ENCODE data around the gene PSMB8. TPM values are rescaled to one million over a fixed set of nuclear protein-coding genes. Genes with fewer than 3 reads are reported as not detected.
"Not testable (repeated sequence)": the region's sequence is repeated elsewhere in the genome, so short reads cannot be mapped to it uniquely, and the experiment has no call there.

The PSMB8 gene
- total and polyA plus RNA-seq, 4 donors = 12.4 to 30.4 (median 13.2) TPM

- H3K27me3 ChIP-seq (ENCODE audit: control insufficient read depth, insufficient read depth, low read length) = peaks cover 24% of the 10 kb centered on the region
- 100% methylated on average over 2 of the region's 3 CpGs for WGBS (ENCODE audit: insufficient coverage)
- H3K27ac ChIP-seq (ENCODE audit: low read depth, low read length); DNase-seq (ENCODE audit: low read depth in 4 of 6, low spot score in 6 of 6); H3K4me3 ChIP-seq (ENCODE audit: low read depth, low read length); H3K4me1 ChIP-seq (ENCODE audit: control insufficient read depth, insufficient read depth, low read length); H3K36me3 ChIP-seq (ENCODE audit: control insufficient read depth, insufficient read depth, low read length); H3K9me3 ChIP-seq (ENCODE audit: control insufficient read depth, insufficient read depth, low read length): not testable (repeated sequence)
These were observed 37.1 kb upstream of the PSMB8 start for GRCh38 chr6:32880962-32881361.

GRCh38 chr6:32879691-32880090 lies 35.8 kb upstream of the PSMB8 start:
- Histone ChIP-seq H3K4me1 (ENCODE audit: control insufficient read depth, insufficient read depth, low read length) (peaks cover 6% of the 10 kb centered on the region), H3K9me3 (ENCODE audit: control insufficient read depth, insufficient read depth, low read length) (no peaks in the 10 kb centered on the region), H3K27ac (ENCODE audit: low read depth, low read length) (no peak overlapping the region), H3K4me3 (ENCODE audit: low read depth, low read length) (no peak overlapping the region), H3K36me3 (ENCODE audit: control insufficient read depth, insufficient read depth, low read length) (no peaks in the 10 kb centered on the region), H3K27me3 (ENCODE audit: control insufficient read depth, insufficient read depth, low read length) (peaks cover 24% of the 10 kb centered on the region)
- 33% methylated on average over 31 of the region's 35 CpGs for WGBS (ENCODE audit: insufficient coverage)
- no peak for DNase-seq (ENCODE audit: low read depth in 4 of 6, low spot score in 6 of 6)

GRCh38 chr6:32876603-32877002 lies 32.8 kb upstream of the PSMB8 start:
- no CpG with 5 or more reads among the region's 2 CpGs for WGBS (ENCODE audit: insufficient coverage)
- no peak for DNase-seq (ENCODE audit: low read depth in 4 of 6, low spot score in 6 of 6)
- peaks cover 24% of the 10 kb centered on the region for H3K27me3 ChIP-seq (ENCODE audit: control insufficient read depth, insufficient read depth, low read length)

GRCh38 chr6:32873947-32874346 lies 30.1 kb upstream of the PSMB8 start:
- not testable (repeated sequence) for H3K4me3 ChIP-seq (ENCODE audit: low read depth, low read length); H3K4me1 ChIP-seq (ENCODE audit: control insufficient read depth, insufficient read depth, low read length); H3K9me3 ChIP-seq (ENCODE audit: control insufficient read depth, insufficient read depth, low read length); DNase-seq (ENCODE audit: low read depth in 4 of 6, low spot score in 6 of 6); H3K36me3 ChIP-seq (ENCODE audit: control insufficient read depth, insufficient read depth, low read length); H3K27ac ChIP-seq (ENCODE audit: low read depth, low read length)
- WGBS (ENCODE audit: insufficient coverage) = no CpG with 5 or more reads among the region's 1 CpG
- peaks cover 21% of the 10 kb centered on the region for H3K27me3 ChIP-seq (ENCODE audit: control insufficient read depth, insufficient read depth, low read length)

More at GRCh38 chr6:32876603-32877002, 32.8 kb upstream of the PSMB8 start:
- Histone ChIP-seq H3K27ac (ENCODE audit: low read depth, low read length) (no peak overlapping the region), H3K36me3 (ENCODE audit: control insufficient read depth, insufficient read depth, low read length) (no peaks in the 10 kb centered on the region), H3K4me1 (ENCODE audit: control insufficient read depth, insufficient read depth, low read length) (peaks cover 6% of the 10 kb centered on the region), H3K4me3 (ENCODE audit: low read depth, low read length) (no peak overlapping the region), H3K9me3 (ENCODE audit: control insufficient read depth, insufficient read depth, low read length) (no peaks in the 10 kb centered on the region)

GRCh38 chr6:32868257-32868788 lies 24.5 kb upstream of the PSMB8 start:
- DNase-seq (ENCODE audit: low read depth in 4 of 6, low spot score in 6 of 6) = peak in 5 of 6 donors; percentile 77 to 94 (median 79)
- no peaks in the 10 kb centered on the region for H3K36me3 ChIP-seq (ENCODE audit: control insufficient read depth, insufficient read depth, low read length)
- no peak overlapping the region for H3K27ac ChIP-seq (ENCODE audit: low read depth, low read length)
- no peaks in the 10 kb centered on the region for H3K9me3 ChIP-seq (ENCODE audit: control insufficient read depth, insufficient read depth, low read length)
- 0% methylated on average over 1 of the region's 5 CpGs for WGBS (ENCODE audit: insufficient coverage)
- H3K4me3 ChIP-seq (ENCODE audit: low read depth, low read length) = no peak overlapping the region
- H3K27me3 ChIP-seq (ENCODE audit: control insufficient read depth, insufficient read depth, low read length) = peaks cover 37% of the 10 kb centered on the region
- H3K4me1 ChIP-seq (ENCODE audit: control insufficient read depth, insufficient read depth, low read length) = no peaks in the 10 kb centered on the region

- no peak for DNase-seq (ENCODE audit: low read depth in 4 of 6, low spot score in 6 of 6)
- 44% methylated on average over 3 of the region's 8 CpGs for WGBS (ENCODE audit: insufficient coverage)
- no peaks in the 10 kb centered on the region for H3K9me3 ChIP-seq (ENCODE audit: control insufficient read depth, insufficient read depth, low read length)
- peaks cover 37% of the 10 kb centered on the region for H3K27me3 ChIP-seq (ENCODE audit: control insufficient read depth, insufficient read depth, low read length)
- no peaks in the 10 kb centered on the region for H3K36me3 ChIP-seq (ENCODE audit: control insufficient read depth, insufficient read depth, low read length)
- H3K4me3 ChIP-seq (ENCODE audit: low read depth, low read length) = no peak overlapping the region
- H3K27ac ChIP-seq (ENCODE audit: low read depth, low read length) = no peak overlapping the region
- no peaks in the 10 kb centered on the region for H3K4me1 ChIP-seq (ENCODE audit: control insufficient read depth, insufficient read depth, low read length)
These were observed 23.9 kb upstream of the PSMB8 start for GRCh38 chr6:32867554-32868256.

- Histone ChIP-seq H3K36me3 (ENCODE audit: control insufficient read depth, insufficient read depth, low read length) (no peaks in the 10 kb centered on the region), H3K4me1 (ENCODE audit: control insufficient read depth, insufficient read depth, low read length) (no peaks in the 10 kb centered on the region), H3K27ac (ENCODE audit: low read depth, low read length) (no peak overlapping the region), H3K4me3 (ENCODE audit: low read depth, low read length) (no peak overlapping the region), H3K9me3 (ENCODE audit: control insufficient read depth, insufficient read depth, low read length) (no peaks in the 10 kb centered on the region), H3K27me3 (ENCODE audit: control insufficient read depth, insufficient read depth, low read length) (peaks cover 37% of the 10 kb centered on the region)
- DNase-seq (ENCODE audit: low read depth in 4 of 6, low spot score in 6 of 6) = no peak
- WGBS (ENCODE audit: insufficient coverage) = 77% methylated on average over 3 of the region's 3 CpGs
These were observed 23.2 kb upstream of the PSMB8 start for GRCh38 chr6:32867022-32867477.

- Histone ChIP-seq H3K4me3 (ENCODE audit: low read depth, low read length) (no peak overlapping the region), H3K36me3 (ENCODE audit: control insufficient read depth, insufficient read depth, low read length) (no peaks in the 10 kb centered on the region), H3K27me3 (ENCODE audit: control insufficient read depth, insufficient read depth, low read length) (peaks cover 40% of the 10 kb centered on the region), H3K9me3 (ENCODE audit: control insufficient read depth, insufficient read depth, low read length) (no peaks in the 10 kb centered on the region), H3K27ac (ENCODE audit: low read depth, low read length) (no peak overlapping the region), H3K4me1 (ENCODE audit: control insufficient read depth, insufficient read depth, low read length) (no peaks in the 10 kb centered on the region)
- DNase-seq (ENCODE audit: low read depth in 4 of 6, low spot score in 6 of 6) = no peak
- WGBS (ENCODE audit: insufficient coverage) = 75% methylated on average over 5 of the region's 10 CpGs
These were observed 22.0 kb upstream of the PSMB8 start for GRCh38 chr6:32865724-32866443.

- peaks cover 31% of the 10 kb centered on the region for H3K27me3 ChIP-seq (ENCODE audit: control insufficient read depth, insufficient read depth, low read length)
- H3K27ac ChIP-seq (ENCODE audit: low read depth, low read length) = no peak overlapping the region
- H3K4me1 ChIP-seq (ENCODE audit: control insufficient read depth, insufficient read depth, low read length) = no peaks in the 10 kb centered on the region
- H3K4me3 ChIP-seq (ENCODE audit: low read depth, low read length) = no peak overlapping the region
- WGBS (ENCODE audit: insufficient coverage) = no CpG with 5 or more reads among the region's 3 CpGs
- H3K9me3 ChIP-seq (ENCODE audit: control insufficient read depth, insufficient read depth, low read length) = no peaks in the 10 kb centered on the region
- H3K36me3 ChIP-seq (ENCODE audit: control insufficient read depth, insufficient read depth, low read length) = no peaks in the 10 kb centered on the region
- no peak for DNase-seq (ENCODE audit: low read depth in 4 of 6, low spot score in 6 of 6)
These were observed 18.9 kb upstream of the PSMB8 start for GRCh38 chr6:32862725-32863124.

Measured in spinal cord (tissue), 10 donors.